Psoas muscle (tissue), 8 donors: ENCODE results near the gene MRPL17. TPM values are rescaled to one million over a fixed set of nuclear protein-coding genes. Genes with fewer than 3 reads are reported as not detected.
"Not testable (repeated sequence)": the region's sequence is repeated elsewhere in the genome, so short reads cannot be mapped to it uniquely, and the experiment has no call there.

ENCODE experiments used
- ATAC-seq, 4 donors: fragments of 200-7000 bp; cut with Tn5 transposase; one replicate each; pipeline ENCODE4 v1.9.1; 2020; ENCODE audit warnings: moderate library complexity in 3 of 4, mild to moderate bottlenecking in 2 of 4
- DNase-seq, 2 donors: peaks; one replicate each; pipeline ENCODE4 v3.0.0-alpha.2; 2020
- H3K27ac ChIP-seq: fragments of 200-600 bp; one replicate; pipeline ENCODE4 v1.8.0; 2022
- H3K27me3 ChIP-seq, 3 donors: fragments of 200-600 bp in 1 of 3; one replicate each; pipeline versions ENCODE4 v1.6.1 to v1.8.0; 2013 to 2022; ENCODE audit warnings: low read length in 2 of 3, mild to moderate bottlenecking in 2 of 3, moderate library complexity in 1 of 3; ENCODE audit not compliant: insufficient read depth in 3 of 3
- H3K36me3 ChIP-seq, 2 donors: fragments of 200-600 bp in 1 of 2; one replicate each; pipeline versions ENCODE4 v1.6.1 to v1.8.0; 2013 to 2022; ENCODE audit warnings: low read depth in 1 of 2, mild to moderate bottlenecking in 1 of 2, moderate library complexity in 1 of 2; ENCODE audit not compliant: insufficient read depth in 1 of 2
- H3K4me1 ChIP-seq: fragments of 200-600 bp; one replicate; pipeline ENCODE4 v1.8.0; 2022
- H3K4me3 ChIP-seq: fragments of 200-600 bp; one replicate; pipeline ENCODE4 v1.8.0; 2022; ENCODE audit warnings: mild to moderate bottlenecking
- H3K9me3 ChIP-seq: fragments of 200-600 bp; one replicate; pipeline ENCODE4 v1.8.0; 2022
- CTCF ChIP-seq: fragments of 200-600 bp; IDR thresholded peaks from one replicate; pipeline ENCODE4 v1.8.0; 2022; ENCODE audit warnings: antibody characterized with exemption
- WGBS, 3 donors: extraction: QIAGEN DNeasy Blood & Tissue Kit; methylation state at CpG; one replicate each; pipeline versions ENCODE4 v1.1.6 to v1.1.7; 2013; 5-methylcytosine and 5-hydroxymethylcytosine counted together
- intact Hi-C, 2 donors: fragments of 100-400 bp; cut with DNase I; formaldehyde crosslinking; loops; one replicate each; pipeline versions ENCODE4 v1.11.0 to v1.14.2; 2022
- polyA plus RNA-seq, 3 donors: library from polyadenylated mRNA; stranded (reverse); fragments of 200-250 nt; gene quantifications; one replicate each; pipeline ENCODE4 v1.2.3, GENCODE V29; 2013
- total RNA-seq, 4 donors: library from RNA; stranded (reverse); fragmentation: NEBNext Ultra II Directional in 2 of 4; extraction: Animal tissue kit (Norgen Biotek cat#: 25700) in 2 of 4; gene quantifications; one replicate each; pipeline versions ENCODE4 v1.2.1 to v1.2.4, GENCODE V29; 2021 to 2023
- donor health status: healthy with polysubstance abuse.
- donor health status: DM: no; HTN: no; CAD: no; lungs with moderate emphysema.
- donor health status: Bipolar disorder and iron deficiency.
- donor health status: healthy.
- donor health status: DM: yes; HTN: yes; CAD: no.
- donor health status: DM: no; HTN: no; CAD: no.
- donor health status: DM: no; HTN: no; CAD: no.
- donor health status: DM: yes; HTN: yes; CAD: no.

MRPL17 gene
- total and polyA plus RNA-seq, 7 donors = 27.2 to 95.6 (median 43.0) TPM

- Histone ChIP-seq H3K27ac (no peak overlapping the region), H3K36me3 (no peaks in the 10 kb centered on the region), H3K9me3 (no peaks in the 10 kb centered on the region), H3K4me3 (no peak overlapping the region), H3K4me1 (peaks cover 4% of the 10 kb centered on the region), H3K27me3 (no peaks in the 10 kb centered on the region)
- DNase-seq (no peak), ATAC-seq (peak; percentile 46 to 83 (median 70))
- WGBS, 3 donors = 39 to 42% (median 39%) methylated on average over 7 of the region's 7 CpGs
- TF ChIP-seq CTCF = peak; percentile 91
- intact Hi-C loops = loop anchor here (2.0 to 10.0 kb wide), 3 partner anchors 174 to 321 kb away; no protein-coding TSS in a partner anchor
Observed at GRCh38 chr11:6705905-6706535, 22.9 kb upstream of the MRPL17 start.

GRCh38 chr11:6703247-6704063 is 20.3 kb upstream of the MRPL17 start:
- intact Hi-C loops = loop anchor here (10.0 kb wide), 1 partner anchor 319 kb away; no protein-coding TSS in a partner anchor
- 55 to 87% (median 78%) methylated on average over 2 of the region's 2 CpGs for WGBS, 3 donors
- H3K27ac ChIP-seq = no peak overlapping the region
- H3K4me1 ChIP-seq = peaks cover 4% of the 10 kb centered on the region
- peak; percentile 49 for TF ChIP-seq CTCF
- H3K36me3 ChIP-seq = no peaks in the 10 kb centered on the region
- DNase-seq (peak in 1 of 2 donors; percentile 21), ATAC-seq (peak; percentile 79 to 95 (median 90))
- no peak overlapping the region for H3K4me3 ChIP-seq
- H3K27me3 ChIP-seq = no peaks in the 10 kb centered on the region
- no peaks in the 10 kb centered on the region for H3K9me3 ChIP-seq

GRCh38 chr11:6701955-6702354 is 18.8 kb upstream of the MRPL17 start:
- ATAC-seq, H3K4me1 ChIP-seq, H3K4me3 ChIP-seq, H3K27ac ChIP-seq, H3K36me3 ChIP-seq, DNase-seq, H3K9me3 ChIP-seq, H3K27me3 ChIP-seq: not testable (repeated sequence)
- 46 to 71% (median 53%) methylated on average over 3 of the region's 3 CpGs for WGBS, 3 donors
- intact Hi-C loops = loop anchor here (10.0 kb wide), 1 partner anchor 317 kb away; no protein-coding TSS in a partner anchor

GRCh38 chr11:6695377-6695776 is 12.2 kb upstream of the MRPL17 start:
- DNase-seq = no peak
- intact Hi-C loops = no loop called here
- no peak overlapping the region for H3K4me3 ChIP-seq
- peak overlapping the region; percentile 62 for H3K27ac ChIP-seq
- H3K27me3 ChIP-seq = no peaks in the 10 kb centered on the region
- ATAC-seq = peak in 3 of 4 donors; percentile 37 to 74 (median 69)
- H3K36me3 ChIP-seq = no peaks in the 10 kb centered on the region
- WGBS, 3 donors = 0 to 13% (median 11%) methylated on average over 1 of the region's 1 CpG
- H3K4me1 ChIP-seq = peaks cover 6% of the 10 kb centered on the region
- no peak for TF ChIP-seq CTCF
- no peaks in the 10 kb centered on the region for H3K9me3 ChIP-seq

- no peak overlapping the region for H3K4me3 ChIP-seq
- WGBS, 3 donors = 4 to 12% (median 9%) methylated on average over 1 of the region's 1 CpG
- peak overlapping the region; percentile 16 for H3K27ac ChIP-seq
- TF ChIP-seq CTCF = no peak
- peaks cover 6% of the 10 kb centered on the region for H3K4me1 ChIP-seq
- DNase-seq = no peak
- intact Hi-C loops = no loop called here
- ATAC-seq = no peak
- no peaks in the 10 kb centered on the region for H3K9me3 ChIP-seq
- no peaks in the 10 kb centered on the region for H3K27me3 ChIP-seq
- H3K36me3 ChIP-seq = no peaks in the 10 kb centered on the region
Observed at GRCh38 chr11:6694229-6694535, 11.0 kb upstream of the MRPL17 start.
